SU-DHL-6 (cell line): Measurements from ENCODE around the gene SORCS2.

Experiments used
- H2AFZ ChIP-seq: fragments of 200-600 bp; sonication (generic); 2 replicates; pipeline ENCODE4 v1.6.1; 2014; ENCODE audit warnings: low read depth, mild to moderate bottlenecking, moderate library complexity, mixed read lengths, antibody characterized with exemption, low read length; ENCODE audit not compliant: severe bottlenecking
- H3F3A ChIP-seq: fragments of 200-600 bp; shearing (Covaris generic); 2 replicates; pipeline ENCODE4 v1.6.0; 2016; ENCODE audit warnings: antibody characterized with exemption, mild to moderate bottlenecking; ENCODE audit not compliant: insufficient read depth
- H3K27ac ChIP-seq: fragments of 200-600 bp; sonication (generic); 2 replicates; pipeline ENCODE4 v1.5.1; 2016; ENCODE audit warnings: low read depth, mild to moderate bottlenecking, low read length, moderate library complexity, mixed read lengths
- H3K27me3 ChIP-seq: fragments of 200-600 bp; sonication (generic), shearing (Covaris generic); 2 replicates; pipeline ENCODE4 v1.6.0; 2014; ENCODE audit warnings: mild to moderate bottlenecking, low read length
- H3K36me3 ChIP-seq: fragments of 200-600 bp; sonication (generic); 2 replicates; pipeline ENCODE4 v1.6.1; 2014; ENCODE audit warnings: mild to moderate bottlenecking, low read length, mixed read lengths
- H3K4me2 ChIP-seq: fragments of 300-600, 200-600 bp; shearing (Covaris generic), sonication (generic); 2 replicates; pipeline ENCODE4 v1.6.0; 2014; ENCODE audit warnings: low read length, low read depth, mild to moderate bottlenecking; ENCODE audit not compliant: poor library complexity, severe bottlenecking
- H3K4me3 ChIP-seq: fragments of 200-600 bp; sonication (generic); 2 replicates; pipeline ENCODE4 v1.5.1; 2014; ENCODE audit warnings: antibody characterized with exemption, low read length, mild to moderate bottlenecking, mixed read lengths; ENCODE audit not compliant: insufficient read depth, poor library complexity, severe bottlenecking
- H3K79me2 ChIP-seq: fragments of 200-600 bp; sonication (generic); 2 replicates; pipeline ENCODE4 v1.6.1; 2014; ENCODE audit warnings: mild to moderate bottlenecking, low read length, moderate library complexity; ENCODE audit not compliant: insufficient read depth
- H3K9ac ChIP-seq: fragments of 200-600 bp; sonication (generic); 2 replicates; pipeline ENCODE4 v1.7.0; 2014; ENCODE audit warnings: mild to moderate bottlenecking, low read length
- H3K9me2 ChIP-seq: fragments of 200-600 bp; sonication (generic); replicated peaks from 2 replicates; pipeline ENCODE4 v1.6.1; 2014; ENCODE audit warnings: low read length; ENCODE audit not compliant: insufficient read depth
- H3K9me3 ChIP-seq: fragments of 200-600 bp; sonication (generic); 2 replicates; pipeline ENCODE4 v1.6.1; 2014; ENCODE audit warnings: low read length, mixed read lengths; ENCODE audit not compliant: insufficient read depth
- H4K20me1 ChIP-seq: fragments of 200-600 bp; sonication (generic); 2 replicates; pipeline ENCODE4 v1.6.1; 2014; ENCODE audit warnings: low read depth, mild to moderate bottlenecking, antibody characterized with exemption, low read length, moderate library complexity, mixed read lengths
- EZH2phosphoT487 ChIP-seq: fragments of 200-600 bp; sonication (generic), shearing (Covaris generic); conservative IDR thresholded peaks from 2 replicates; pipeline ENCODE4 v1.6.1; 2018; ENCODE audit warnings: mild to moderate bottlenecking, antibody characterized with exemption, low read length, moderate library complexity, mixed read lengths
- TF ChIP-seq, protein P1 (sequence below): fragments of 200-600 bp; sonication (generic); IDR thresholded peaks from one replicate; pipeline ENCODE4 v1.5.1; 2017; ENCODE audit warnings: antibody characterized with exemption, mild to moderate bottlenecking, low read length, moderate library complexity; ENCODE audit not compliant: insufficient read depth, poor library complexity, severe bottlenecking

SORCS2 gene

DNA sequence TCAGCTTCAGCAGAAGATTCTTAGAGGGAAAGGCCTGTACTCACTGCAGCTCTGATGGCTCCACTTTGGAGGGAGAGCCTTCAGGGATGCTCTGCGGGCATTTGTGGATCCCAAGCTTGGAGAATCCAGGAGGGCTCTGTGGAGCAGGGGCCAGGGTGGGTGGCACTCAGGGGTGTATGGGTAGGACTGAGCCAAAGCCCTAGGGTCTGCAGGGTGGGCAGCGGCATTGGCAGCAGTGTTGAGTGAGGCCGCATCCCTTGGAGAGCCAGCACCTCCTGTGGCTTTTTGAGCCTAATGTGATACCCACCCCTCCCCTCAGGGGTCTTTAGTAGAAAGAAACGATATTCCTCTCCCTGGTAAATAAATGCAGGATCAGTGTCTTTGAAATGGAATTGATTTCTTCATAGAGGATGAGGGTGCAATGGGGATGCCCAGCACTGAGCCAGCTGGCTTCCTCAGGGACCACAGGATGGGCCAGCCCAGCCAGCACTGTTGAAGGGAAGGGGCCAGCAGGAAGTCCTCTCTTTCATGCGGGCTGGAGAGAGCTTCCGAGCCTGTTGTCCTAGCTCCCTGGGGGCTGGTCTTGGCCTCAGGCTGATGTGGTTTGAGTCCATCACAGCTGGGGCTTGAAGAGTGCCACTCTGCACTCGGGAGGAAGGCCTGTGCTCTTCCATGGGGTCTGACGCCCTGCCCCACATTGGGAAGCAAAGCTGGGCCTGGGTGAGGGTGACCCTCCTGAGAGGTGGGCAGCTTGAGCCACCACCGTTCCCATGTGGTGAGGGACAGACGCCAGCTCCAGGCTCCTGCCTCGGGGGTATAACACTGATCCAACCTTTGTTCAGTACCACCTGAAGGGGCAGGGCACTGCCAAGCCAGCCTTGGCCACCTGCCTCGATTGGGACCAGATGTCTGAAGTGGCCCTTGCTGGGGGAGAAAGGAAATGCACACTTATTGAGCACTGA is 192.9 kb downstream of the SORCS2 start:
- Histone ChIP-seq H3K9me3 (no peaks in the 10 kb centered on the region), H4K20me1 (no peaks in the 10 kb centered on the region), H3K36me3 (no peaks in the 10 kb centered on the region), H3F3A (no peaks in the 10 kb centered on the region), H3K27ac (no peak overlapping the region), H3K4me2 (no peak overlapping the region), H3K9ac (no peak overlapping the region), H3K79me2 (no peaks in the 10 kb centered on the region), H2AFZ (no peak overlapping the region), H3K9me2 (no peaks in the 10 kb centered on the region), H3K27me3 (no peaks in the 10 kb centered on the region), H3K4me3 (no peak overlapping the region)
- no peak for TF ChIP-seq EZH2phosphoT487
- TF ChIP-seq, protein P1, sequence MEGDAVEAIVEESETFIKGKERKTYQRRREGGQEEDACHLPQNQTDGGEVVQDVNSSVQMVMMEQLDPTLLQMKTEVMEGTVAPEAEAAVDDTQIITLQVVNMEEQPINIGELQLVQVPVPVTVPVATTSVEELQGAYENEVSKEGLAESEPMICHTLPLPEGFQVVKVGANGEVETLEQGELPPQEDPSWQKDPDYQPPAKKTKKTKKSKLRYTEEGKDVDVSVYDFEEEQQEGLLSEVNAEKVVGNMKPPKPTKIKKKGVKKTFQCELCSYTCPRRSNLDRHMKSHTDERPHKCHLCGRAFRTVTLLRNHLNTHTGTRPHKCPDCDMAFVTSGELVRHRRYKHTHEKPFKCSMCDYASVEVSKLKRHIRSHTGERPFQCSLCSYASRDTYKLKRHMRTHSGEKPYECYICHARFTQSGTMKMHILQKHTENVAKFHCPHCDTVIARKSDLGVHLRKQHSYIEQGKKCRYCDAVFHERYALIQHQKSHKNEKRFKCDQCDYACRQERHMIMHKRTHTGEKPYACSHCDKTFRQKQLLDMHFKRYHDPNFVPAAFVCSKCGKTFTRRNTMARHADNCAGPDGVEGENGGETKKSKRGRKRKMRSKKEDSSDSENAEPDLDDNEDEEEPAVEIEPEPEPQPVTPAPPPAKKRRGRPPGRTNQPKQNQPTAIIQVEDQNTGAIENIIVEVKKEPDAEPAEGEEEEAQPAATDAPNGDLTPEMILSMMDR, result no peak

DNA sequence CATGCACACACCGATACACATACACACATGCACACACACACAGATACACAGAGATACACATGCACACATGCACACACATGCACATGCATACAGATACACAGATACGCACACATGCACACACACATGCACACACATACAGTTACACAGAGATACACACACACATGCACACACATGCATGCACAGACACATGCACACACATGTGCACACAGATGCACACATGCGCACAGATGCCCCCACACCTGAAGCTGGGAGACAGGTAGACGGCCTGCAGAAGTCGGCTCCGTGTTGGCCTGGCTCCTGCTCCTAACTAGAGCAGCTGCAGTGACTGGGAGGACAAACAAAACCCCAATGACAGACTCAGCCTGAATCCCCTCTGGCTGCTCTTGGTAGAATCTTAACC is 195.6 kb downstream of the SORCS2 start:
- no peak overlapping the region for H3K4me3 ChIP-seq
- H2AFZ ChIP-seq, result no peak overlapping the region
- no peak overlapping the region for H3K27ac ChIP-seq
- H3K9me3 ChIP-seq, result no peaks in the 10 kb centered on the region
- no peaks in the 10 kb centered on the region for H3K9me2 ChIP-seq
- no peaks in the 10 kb centered on the region for H3K79me2 ChIP-seq
- no peaks in the 10 kb centered on the region for H4K20me1 ChIP-seq
- TF ChIP-seq EZH2phosphoT487, result no peak
- TF ChIP-seq, protein P1, result no peak
- H3K4me2 ChIP-seq, result no peak overlapping the region
- H3K27me3 ChIP-seq, result no peaks in the 10 kb centered on the region
- no peaks in the 10 kb centered on the region for H3F3A ChIP-seq
- H3K9ac ChIP-seq, result no peak overlapping the region
- no peaks in the 10 kb centered on the region for H3K36me3 ChIP-seq

- TF ChIP-seq, protein P1, result no peak
- no peak for TF ChIP-seq EZH2phosphoT487
- Histone ChIP-seq H3K9me2 (no peaks in the 10 kb centered on the region), H3K9me3 (no peaks in the 10 kb centered on the region), H3F3A (no peaks in the 10 kb centered on the region), H3K79me2 (no peaks in the 10 kb centered on the region), H3K4me3 (no peak overlapping the region), H3K4me2 (no peak overlapping the region), H3K27me3 (no peaks in the 10 kb centered on the region), H3K9ac (no peak overlapping the region), H3K27ac (no peak overlapping the region), H3K36me3 (no peaks in the 10 kb centered on the region), H4K20me1 (no peaks in the 10 kb centered on the region), H2AFZ (no peak overlapping the region)
These were observed 196.3 kb downstream of the SORCS2 start for GRCh38 chr4:7388627-7389026.
